Neural progenitor cell (in vitro differentiated cells): ENCODE measurements around the gene BOLA1. TPM values are rescaled to one million over a fixed set of nuclear protein-coding genes. Genes with fewer than 3 reads are reported as not detected.

ENCODE experiments used
- DNase-seq: peaks from one replicate; pipeline ENCODE4 v3.0.0-alpha.2; 2016; ENCODE audit warnings: low spot score
- H2AFZ ChIP-seq: fragments of 200-600 bp; sonication (generic); replicated peaks from 2 replicates; pipeline ENCODE4 v1.6.1; 2016; ENCODE audit warnings: antibody characterized with exemption
- H3F3A ChIP-seq: fragments of 200-600 bp; sonication (generic); 2 replicates; pipeline ENCODE4 v1.6.1; 2016; ENCODE audit warnings: antibody characterized with exemption, low read depth
- H3K27ac ChIP-seq: fragments of 200-600 bp; sonication (generic); 2 replicates; pipeline ENCODE4 v1.5.1; 2016; ENCODE audit warnings: mild to moderate bottlenecking
- H3K27me3 ChIP-seq: fragments of 200-600 bp; sonication (generic); 2 replicates; pipeline ENCODE4 v1.6.1; 2016; ENCODE audit warnings: mild to moderate bottlenecking, moderate library complexity
- H3K36me3 ChIP-seq: fragments of 200-600 bp; sonication (generic); 2 replicates; pipeline ENCODE4 v1.5.1; 2016
- H3K4me1 ChIP-seq: fragments of 200-600 bp; sonication (generic); 2 replicates; pipeline ENCODE4 v1.6.1; 2016; ENCODE audit warnings: mixed run types
- H3K4me2 ChIP-seq: fragments of 200-600 bp; sonication (generic); 2 replicates; pipeline ENCODE4 v1.6.1; 2016
- H3K4me3 ChIP-seq: fragments of 200-600 bp; sonication (generic); 2 replicates; pipeline ENCODE4 v1.5.1; 2016
- H3K79me2 ChIP-seq: fragments of 200-600 bp; sonication (generic); 2 replicates; pipeline ENCODE4 v1.6.1; 2016; ENCODE audit warnings: low read depth
- H3K9ac ChIP-seq: fragments of 200-600 bp; sonication (generic); 2 replicates; pipeline ENCODE4 v1.6.1; 2016
- H3K9me3 ChIP-seq: fragments of 200-600 bp; sonication (generic); 2 replicates; pipeline ENCODE4 v1.5.1; 2016; ENCODE audit warnings: low read depth
- H4K20me1 ChIP-seq: fragments of 200-600 bp; sonication (generic); 2 replicates; pipeline ENCODE4 v1.6.1; 2016; ENCODE audit warnings: low read depth
- H3K27ac Mint-ChIP-seq: 3 replicates; pipeline ENCODE4 v1.8.0; 2021; ENCODE audit warnings: mixed read lengths
- H3K27me3 Mint-ChIP-seq: 2 replicates; pipeline ENCODE4 v1.8.0; 2022; ENCODE audit warnings: low read depth, mild to moderate bottlenecking, inconsistent platforms, moderate library complexity, mixed read lengths; ENCODE audit not compliant: insufficient read depth
- H3K36me3 Mint-ChIP-seq: 3 replicates; pipeline ENCODE4 v1.8.0; 2021; ENCODE audit warnings: mixed read lengths
- H3K4me1 Mint-ChIP-seq: 3 replicates; pipeline ENCODE4 v1.8.0; 2021; ENCODE audit warnings: mixed read lengths
- H3K4me3 Mint-ChIP-seq: 3 replicates; pipeline ENCODE4 v1.8.0; 2021; ENCODE audit warnings: mild to moderate bottlenecking, moderate library complexity, mixed read lengths
- H3K9me3 Mint-ChIP-seq: 3 replicates; pipeline ENCODE4 v1.8.0; 2020; ENCODE audit warnings: mixed read lengths
- CTCF ChIP-seq: fragments of 200-600 bp; sonication (generic); IDR thresholded peaks from 2 replicates; pipeline ENCODE4 v1.5.1; 2017; ENCODE audit warnings: antibody characterized with exemption, mild to moderate bottlenecking
- EZH2 ChIP-seq: fragments of 200-600 bp; sonication (generic); IDR thresholded peaks from 2 replicates; pipeline ENCODE4 v1.6.1; 2017; ENCODE audit warnings: antibody characterized with exemption, mild to moderate bottlenecking, moderate library complexity
- EZH2phosphoT487 ChIP-seq: fragments of 200-600 bp; sonication (generic); IDR thresholded peaks from 2 replicates; pipeline ENCODE4 v1.6.1; 2017; ENCODE audit warnings: antibody characterized with exemption
- total RNA-seq: library from RNA; depleted of rRNA; stranded (reverse); fragments of >200 nt; gene quantifications from 2 replicates; pipeline ENCODE4 v1.2.3, GENCODE V29; 2015; ENCODE audit warnings: low replicate concordance

BOLA1 gene
- total RNA-seq, 1 donor from 2014 or later, result 2.4 TPM

GRCh38 chr1:149879556-149879955 lies 19.8 kb upstream of the BOLA1 start:
- Mint-ChIP-seq H3K4me3 (no peak overlapping the region), H3K36me3 (no peaks in the 10 kb centered on the region), H3K27ac (no peak overlapping the region), H3K4me1 (peaks cover 3% of the 10 kb centered on the region), H3K27me3 (peaks cover 2% of the 10 kb centered on the region), H3K9me3 (no peaks in the 10 kb centered on the region)
- H4K20me1 ChIP-seq, result peaks cover 9% of the 10 kb centered on the region
- H3K4me2 ChIP-seq, result no peak overlapping the region
- peaks cover 9% of the 10 kb centered on the region for H3K4me1 ChIP-seq
- H3K27ac ChIP-seq, result peak overlapping the region; percentile 7
- H3K79me2 ChIP-seq, result peaks cover 11% of the 10 kb centered on the region
- H3K4me3 ChIP-seq, result no peak overlapping the region
- TF ChIP-seq EZH2phosphoT487 (no peak), CTCF (no peak), EZH2 (no peak)
- no peaks in the 10 kb centered on the region for H3K27me3 ChIP-seq
- H3K36me3 ChIP-seq, result no peaks in the 10 kb centered on the region
- no peaks in the 10 kb centered on the region for H3K9me3 ChIP-seq
- no peak overlapping the region for H3K9ac ChIP-seq
- peaks cover 10% of the 10 kb centered on the region for H3F3A ChIP-seq
- no peak for DNase-seq
- no peak overlapping the region for H2AFZ ChIP-seq

- Mint-ChIP-seq H3K27ac (no peak overlapping the region), H3K27me3 (peaks cover 2% of the 10 kb centered on the region), H3K4me3 (peak overlapping the region; percentile 2), H3K4me1 (peaks cover 3% of the 10 kb centered on the region), H3K36me3 (no peaks in the 10 kb centered on the region), H3K9me3 (no peaks in the 10 kb centered on the region)
- Histone ChIP-seq H3K27ac (no peak overlapping the region), H4K20me1 (peaks cover 26% of the 10 kb centered on the region), H3K79me2 (peaks cover 28% of the 10 kb centered on the region), H3K36me3 (no peaks in the 10 kb centered on the region), H3K9ac (no peak overlapping the region), H3K9me3 (no peaks in the 10 kb centered on the region), H3K4me2 (no peak overlapping the region), H3F3A (peaks cover 31% of the 10 kb centered on the region), H3K27me3 (no peaks in the 10 kb centered on the region), H3K4me3 (no peak overlapping the region), H3K4me1 (peaks cover 14% of the 10 kb centered on the region), H2AFZ (no peak overlapping the region)
- no peak for DNase-seq
- TF ChIP-seq CTCF (no peak), EZH2 (no peak), EZH2phosphoT487 (no peak)
Measured at GRCh38 chr1:149881876-149882275, 17.5 kb upstream of the BOLA1 start.

GRCh38 chr1:149883598-149884247 lies 15.6 kb upstream of the BOLA1 start:
- no peak overlapping the region for H2AFZ ChIP-seq
- no peaks in the 10 kb centered on the region for H3K27me3 ChIP-seq
- H3K79me2 ChIP-seq, result peaks cover 28% of the 10 kb centered on the region
- H3K9ac ChIP-seq, result no peak overlapping the region
- peaks cover 26% of the 10 kb centered on the region for H4K20me1 ChIP-seq
- TF ChIP-seq EZH2phosphoT487 (no peak), EZH2 (no peak)
- no peaks in the 10 kb centered on the region for H3K9me3 ChIP-seq
- H3K4me3 Mint-ChIP-seq, result peak overlapping the region; percentile 57
- peak overlapping the region; percentile 94 for H3K4me2 ChIP-seq
- H3K27ac ChIP-seq, result no peak overlapping the region
- H3K4me3 ChIP-seq, result peak overlapping the region; percentile 82
- peaks cover 49% of the 10 kb centered on the region for H3F3A ChIP-seq
- H3K36me3 Mint-ChIP-seq, result no peaks in the 10 kb centered on the region
- DNase-seq, result no peak
- H3K36me3 ChIP-seq, result no peaks in the 10 kb centered on the region
- H3K27ac Mint-ChIP-seq, result no peak overlapping the region
- H3K4me1 Mint-ChIP-seq, result peaks cover 3% of the 10 kb centered on the region
- no peaks in the 10 kb centered on the region for H3K9me3 Mint-ChIP-seq
- H3K27me3 Mint-ChIP-seq, result peaks cover 2% of the 10 kb centered on the region
- peaks cover 16% of the 10 kb centered on the region for H3K4me1 ChIP-seq
